HUES64 (cell line): Measurements from ENCODE around the gene HEATR9. TPM values are rescaled to one million over a fixed set of nuclear protein-coding genes. Genes with fewer than 3 reads are reported as not detected.

Experiments used
- H3K27ac ChIP-seq: 2 replicates; pipeline ENCODE4 v1.7.0; 2013; ENCODE audit warnings: low read depth, low read length, inconsistent platforms
- H3K27me3 ChIP-seq: 2 replicates; pipeline ENCODE4 v1.6.1; 2013; ENCODE audit warnings: mild to moderate bottlenecking, low read length; ENCODE audit not compliant: insufficient read depth
- H3K36me3 ChIP-seq: 2 replicates; pipeline ENCODE4 v1.6.1; 2013; ENCODE audit warnings: mild to moderate bottlenecking, low read length; ENCODE audit not compliant: insufficient read depth
- H3K4me1 ChIP-seq: 2 replicates; pipeline ENCODE4 v1.6.1; 2013; ENCODE audit warnings: mild to moderate bottlenecking, low read length, moderate library complexity; ENCODE audit not compliant: insufficient read depth
- H3K4me3 ChIP-seq: 2 replicates; pipeline ENCODE4 v1.5.1; 2013; ENCODE audit warnings: mild to moderate bottlenecking, low read length, moderate library complexity
- H3K9ac ChIP-seq: 2 replicates; pipeline ENCODE4 v1.6.1; 2013; ENCODE audit warnings: mild to moderate bottlenecking, low read depth, low read length
- H3K9me3 ChIP-seq: 2 replicates; pipeline ENCODE4 v1.6.1; 2013; ENCODE audit warnings: low read depth, low read length; ENCODE audit not compliant: insufficient read depth
- WGBS: fragments of 150-250, 120-280 bp; methylation state at CpG from one replicate; pipeline ENCODE4 v1.1.7; 2013; ENCODE audit warnings: missing lambda C conversion rate; 5-methylcytosine and 5-hydroxymethylcytosine counted together
- polyA plus RNA-seq, 2 experiments: library from polyadenylated mRNA; stranded (reverse); fragments of 50-300 nt; gene quantifications; one replicate each; pipeline ENCODE4 v1.2.3, GENCODE V29; 2013

HEATR9 gene, protein sequence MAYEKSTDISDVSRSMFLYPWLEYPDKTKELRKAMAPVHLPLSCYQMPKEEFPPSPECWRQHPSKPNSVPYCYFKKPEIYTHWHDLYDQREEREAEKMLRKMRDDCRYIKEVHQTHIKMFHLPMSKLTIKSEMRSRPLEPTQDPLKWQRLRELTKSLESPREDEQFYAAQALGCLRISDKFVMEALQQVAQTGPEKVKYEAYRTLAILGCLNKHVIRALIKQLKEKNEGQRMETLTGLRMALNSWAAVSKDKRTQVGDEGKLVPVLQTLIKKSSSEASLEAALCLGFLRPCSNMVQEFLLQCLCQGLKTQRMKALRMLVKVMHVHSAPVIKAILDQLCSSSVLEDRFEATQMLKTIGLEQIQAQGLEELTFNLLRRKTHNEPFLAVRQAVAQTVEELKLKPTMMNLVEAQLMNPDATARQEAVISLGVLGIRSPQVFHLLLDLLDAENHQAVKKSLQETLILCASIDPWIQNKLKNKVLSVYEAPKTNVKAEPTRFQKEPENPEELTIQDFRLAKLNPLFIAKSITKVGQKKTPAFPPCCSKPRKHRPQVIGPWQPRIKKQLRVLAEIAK
- polyA plus RNA-seq (2013, experiment 1 of 2): not detected
- not detected for polyA plus RNA-seq (2013, experiment 2 of 2)

DNA sequence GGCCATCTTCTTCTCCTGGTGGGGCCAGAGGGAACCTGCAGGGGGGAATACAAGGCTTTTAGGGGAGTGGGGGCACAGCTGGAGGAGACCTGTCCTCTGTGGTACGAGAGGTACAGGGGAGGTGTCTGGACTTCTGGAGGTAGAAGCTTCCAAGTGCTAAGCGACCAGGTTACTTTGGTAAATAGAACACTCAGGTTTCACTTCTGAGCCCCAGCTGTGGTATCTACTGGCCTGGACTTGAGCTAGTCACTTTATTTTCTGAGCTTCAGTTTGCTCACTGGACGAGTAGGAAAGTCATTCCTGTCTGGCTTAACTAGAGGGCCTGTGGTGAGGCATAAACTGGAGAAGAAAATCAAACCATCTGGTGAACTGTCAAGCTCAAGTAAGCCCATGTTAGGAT lies at the start of gene HEATR9:
Gene HEATR9 (minus strand): TSS at position 155 of the 400 bp plus-strand sequence. CDS start 149 bp downstream, at position 6.
- Histone ChIP-seq H3K27me3 (no peaks in the 10 kb centered on the region), H3K4me1 (peaks cover 3% of the 10 kb centered on the region; the same call in 1 of the 2 replicates), H3K4me3 (no peak within 1 kb of the TSS), H3K27ac (no peak within 1 kb of the TSS), H3K36me3 (no peaks in the 10 kb centered on the region), H3K9ac (no peak within 1 kb of the TSS), H3K9me3 (no peaks in the 10 kb centered on the region)
- WGBS: 88% methylated on average over 3 of the region's 3 CpGs

DNA sequence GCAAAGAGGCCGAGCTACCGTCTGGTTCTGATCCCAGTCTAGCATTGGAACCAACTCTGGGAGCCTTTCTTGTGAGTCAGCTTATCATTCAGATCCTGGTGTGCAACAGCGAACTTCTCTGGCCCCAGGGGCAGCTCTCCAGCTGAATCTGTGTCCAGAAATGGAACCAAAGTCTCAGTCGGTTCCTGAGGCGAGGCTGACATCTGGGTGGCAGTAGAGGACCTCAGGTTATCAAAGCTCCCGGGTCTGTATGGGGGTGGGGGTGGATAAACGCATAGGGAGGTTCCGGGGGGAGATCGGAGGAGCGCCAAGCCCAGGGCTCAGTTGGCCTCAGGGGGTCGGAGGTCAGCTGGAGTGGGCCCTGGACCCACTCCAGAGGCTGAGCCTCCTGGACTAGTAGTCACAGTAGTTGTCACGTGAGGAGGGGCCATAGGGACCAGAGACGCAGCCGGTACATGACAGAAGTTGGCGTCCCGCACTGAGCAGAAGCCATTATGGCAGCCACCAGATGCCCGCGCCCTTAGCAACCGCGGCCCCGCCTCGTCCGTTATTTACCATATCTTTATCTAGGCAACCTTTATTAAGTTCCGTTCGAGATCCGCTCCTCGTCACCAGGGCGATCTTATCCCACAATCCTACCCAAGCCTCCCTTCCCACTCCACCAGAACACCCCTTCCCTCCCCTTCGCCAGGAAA lies 49.0 kb upstream of the HEATR9 start:
- no peak overlapping the region for H3K9ac ChIP-seq
- 97% methylated on average over 29 of the region's 29 CpGs for WGBS
- no peaks in the 10 kb centered on the region for H3K4me1 ChIP-seq
- no peaks in the 10 kb centered on the region for H3K27me3 ChIP-seq
- peaks cover 4% of the 10 kb centered on the region; the same call in 1 of the 2 replicates for H3K36me3 ChIP-seq
- H3K4me3 ChIP-seq: no peak overlapping the region
- H3K27ac ChIP-seq: no peak overlapping the region
- no peaks in the 10 kb centered on the region; the same call in 1 of the 2 replicates for H3K9me3 ChIP-seq

DNA sequence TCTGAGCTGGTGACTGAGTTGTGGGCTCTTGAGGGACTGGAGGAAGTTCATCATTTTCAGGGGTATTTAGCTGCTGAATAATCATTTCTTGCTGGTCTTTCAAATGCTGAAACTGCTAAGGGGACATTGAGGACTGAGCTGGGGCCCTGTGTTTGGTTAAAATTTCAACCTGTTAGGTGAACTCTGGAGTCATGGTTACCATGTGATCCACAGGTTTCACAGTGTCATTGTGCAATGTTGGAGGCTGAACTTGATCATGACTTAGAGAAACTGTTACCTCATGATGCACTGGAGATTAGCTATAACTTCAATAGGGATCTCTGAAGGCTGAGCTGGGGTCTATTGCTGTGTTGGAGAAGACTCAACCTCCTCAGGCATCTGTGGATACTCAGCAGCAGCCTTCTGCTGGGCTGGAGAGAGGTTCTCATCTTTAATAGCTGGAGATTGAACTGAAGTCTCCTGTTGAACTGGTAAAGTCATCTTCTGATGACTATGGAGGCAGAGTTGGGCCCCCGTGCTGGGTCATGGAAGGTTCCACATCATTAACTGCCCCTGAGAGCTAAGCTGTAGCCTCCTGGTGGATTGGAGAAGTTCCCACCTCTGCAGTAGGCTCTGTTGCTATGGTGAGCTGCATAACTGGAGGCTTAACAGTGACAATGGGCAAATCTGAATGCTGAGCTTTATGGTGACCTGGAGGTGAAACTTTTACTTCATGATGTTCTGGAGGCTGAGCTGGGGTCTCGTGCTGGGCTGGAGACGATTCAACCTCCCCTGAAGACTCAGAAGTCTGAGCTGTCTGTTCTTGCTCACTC lies 46.7 kb upstream of the HEATR9 start:
- Histone ChIP-seq H3K4me1 (no peaks in the 10 kb centered on the region), H3K9me3 (peaks cover under 1% of the 10 kb centered on the region; the same call in 1 of the 2 replicates), H3K27me3 (no peaks in the 10 kb centered on the region), H3K4me3 (no peak overlapping the region), H3K27ac (no peak overlapping the region), H3K36me3 (no peaks in the 10 kb centered on the region), H3K9ac (no peak overlapping the region)
- WGBS: 91% methylated on average over 3 of the region's 3 CpGs

DNA sequence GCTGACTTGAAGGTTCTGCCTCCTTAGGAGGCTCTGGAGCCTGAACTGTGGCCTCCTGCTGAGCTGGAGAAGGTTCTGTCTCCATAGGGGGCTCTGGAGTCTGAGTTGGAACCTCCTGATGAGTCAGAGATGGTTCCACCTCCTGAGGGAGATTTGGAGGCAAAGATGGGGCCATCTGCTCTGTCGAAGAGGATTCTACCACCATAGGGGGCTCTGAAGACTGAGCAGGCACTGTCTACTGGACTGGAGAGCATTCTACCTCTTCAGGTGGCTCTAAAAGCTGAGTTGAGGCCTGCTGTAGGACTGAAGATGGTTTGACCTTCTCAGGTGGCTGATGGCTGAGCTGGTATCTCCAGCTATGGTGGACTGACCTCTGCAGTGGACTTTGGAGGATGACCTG lies 45.7 kb upstream of the HEATR9 start:
- Histone ChIP-seq H3K4me1 (no peaks in the 10 kb centered on the region), H3K4me3 (no peak overlapping the region), H3K36me3 (no peaks in the 10 kb centered on the region), H3K27ac (no peak overlapping the region), H3K9me3 (peaks cover 3% of the 10 kb centered on the region), H3K9ac (no peak overlapping the region), H3K27me3 (no peaks in the 10 kb centered on the region)
- WGBS: 92% methylated on average over 1 of the region's 1 CpG

DNA sequence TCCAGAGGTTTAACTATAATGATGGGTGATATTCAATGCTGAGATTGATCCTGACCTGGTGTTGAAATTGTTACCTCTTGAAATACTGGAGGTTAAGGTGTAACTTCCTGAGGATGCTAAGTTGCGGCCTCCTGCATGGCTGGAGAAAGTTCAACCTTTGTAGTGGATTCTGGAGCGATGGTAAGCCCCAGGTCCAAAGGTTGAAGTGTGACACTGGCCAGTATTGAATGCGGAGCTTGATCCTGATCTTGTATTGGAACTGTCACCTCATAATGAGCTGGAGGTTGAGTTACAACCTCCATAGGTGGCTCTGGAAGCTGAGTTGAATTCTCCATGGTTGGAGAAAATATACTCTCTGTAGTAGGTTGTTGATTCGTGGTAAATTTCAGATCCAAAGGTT lies 44.9 kb upstream of the HEATR9 start:
- no peaks in the 10 kb centered on the region for H3K27me3 ChIP-seq
- H3K27ac ChIP-seq: no peak overlapping the region
- peaks cover 3% of the 10 kb centered on the region for H3K9me3 ChIP-seq
- H3K9ac ChIP-seq: no peak overlapping the region
- no peaks in the 10 kb centered on the region for H3K36me3 ChIP-seq
- no peak overlapping the region for H3K4me3 ChIP-seq
- H3K4me1 ChIP-seq: no peaks in the 10 kb centered on the region
- 87% methylated on average over 4 of the region's 4 CpGs for WGBS

DNA sequence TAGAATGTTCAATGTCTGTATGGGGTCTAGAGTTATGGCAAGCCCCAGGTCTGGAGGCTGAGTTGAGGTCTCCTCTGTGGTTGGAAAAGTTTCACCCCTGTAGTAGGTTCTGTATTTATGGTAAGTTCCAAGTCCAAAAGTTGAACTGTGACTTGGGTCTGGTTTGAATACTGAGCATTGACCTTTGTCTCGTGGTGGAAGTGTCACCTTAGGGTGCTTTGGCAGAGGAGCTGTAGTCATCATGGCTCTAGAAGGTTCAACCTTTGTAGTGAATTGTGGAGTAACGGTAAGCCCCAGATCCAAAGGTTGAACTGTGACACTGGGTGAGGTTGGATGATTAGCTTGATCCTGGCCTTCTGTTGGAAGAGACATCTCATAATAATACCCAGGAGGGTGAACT lies 44.3 kb upstream of the HEATR9 start:
- no peaks in the 10 kb centered on the region for H3K36me3 ChIP-seq
- H3K9me3 ChIP-seq: peaks cover 3% of the 10 kb centered on the region
- H3K4me3 ChIP-seq: no peak overlapping the region
- H3K9ac ChIP-seq: no peak overlapping the region
- WGBS: 85% methylated on average over 2 of the region's 2 CpGs
- no peaks in the 10 kb centered on the region for H3K4me1 ChIP-seq
- H3K27me3 ChIP-seq: no peaks in the 10 kb centered on the region
- H3K27ac ChIP-seq: no peak overlapping the region

DNA sequence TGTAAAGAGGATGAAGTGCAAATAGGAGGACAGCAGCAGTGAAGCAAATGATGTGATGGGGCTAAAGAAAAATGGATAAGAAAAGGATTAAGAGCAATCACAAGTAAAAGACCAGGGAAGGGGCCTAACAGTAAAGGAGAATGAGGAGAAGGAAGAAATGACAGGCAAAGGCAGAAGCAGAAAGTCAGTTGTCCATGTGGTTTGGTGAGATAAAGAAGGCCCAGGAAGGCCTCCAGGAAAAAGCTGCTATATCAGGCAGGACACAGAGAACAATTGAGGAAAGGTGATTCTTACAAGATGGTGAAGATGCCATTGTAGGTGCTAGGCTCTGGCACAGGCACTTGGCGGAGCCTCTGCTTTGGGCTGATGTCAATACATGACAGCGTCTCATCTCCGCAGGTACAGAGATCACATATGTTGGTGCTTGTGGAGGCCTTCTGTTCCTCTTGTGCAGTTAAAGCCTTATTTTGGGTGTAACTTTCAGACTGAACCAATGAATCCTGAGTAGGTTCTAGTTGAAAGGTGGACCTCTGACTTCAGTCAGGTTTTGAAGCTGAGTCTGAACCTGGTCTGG lies 43.7 kb upstream of the HEATR9 start:
- Histone ChIP-seq H3K9me3 (peaks cover 3% of the 10 kb centered on the region), H3K4me3 (no peak overlapping the region), H3K36me3 (no peaks in the 10 kb centered on the region), H3K27me3 (no peaks in the 10 kb centered on the region), H3K9ac (no peak overlapping the region), H3K4me1 (no peaks in the 10 kb centered on the region), H3K27ac (no peak overlapping the region)
- WGBS: 96% methylated on average over 3 of the region's 3 CpGs

DNA sequence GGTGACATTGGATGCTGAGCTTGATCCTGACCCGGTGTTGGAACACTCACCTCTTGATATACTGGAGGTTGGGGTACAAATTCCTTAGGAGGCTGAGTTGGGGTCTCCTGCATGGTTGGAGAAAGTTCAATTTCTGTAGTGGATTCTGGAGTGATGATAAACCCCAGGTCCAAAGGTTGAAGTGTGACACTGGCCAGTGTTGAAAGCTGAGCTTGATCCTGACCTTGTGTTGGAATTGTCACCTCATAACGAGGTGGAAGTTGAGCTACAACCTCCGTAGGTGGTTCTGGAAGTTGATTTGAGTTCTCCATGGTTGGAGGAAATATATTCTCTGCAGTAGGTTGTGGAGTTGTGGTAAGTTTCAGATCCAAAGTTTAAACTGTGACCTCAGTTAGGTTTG lies 40.7 kb upstream of the HEATR9 start:
- WGBS: 90% methylated on average over 3 of the region's 3 CpGs

DNA sequence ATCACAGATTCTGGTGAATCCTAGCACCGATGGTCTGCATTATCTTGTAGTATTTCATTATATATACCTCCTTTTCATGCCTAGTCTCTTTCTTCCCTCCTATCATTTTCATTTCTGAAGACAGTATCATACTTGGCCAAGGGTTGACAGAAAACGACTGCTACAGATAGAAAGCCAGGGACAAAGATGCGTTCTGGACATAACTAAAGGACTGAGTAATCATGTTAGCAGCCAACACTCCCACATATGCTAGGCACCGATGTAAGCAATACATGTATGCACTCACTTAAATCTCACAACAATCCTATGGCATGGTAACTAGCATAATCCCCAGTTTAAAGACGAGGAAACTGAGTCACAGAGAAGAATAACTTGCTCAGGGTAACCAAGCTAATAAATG lies 39.0 kb upstream of the HEATR9 start:
- Histone ChIP-seq H3K36me3 (no peaks in the 10 kb centered on the region), H3K4me3 (no peak overlapping the region), H3K27me3 (no peaks in the 10 kb centered on the region), H3K9me3 (peaks cover 3% of the 10 kb centered on the region; the same call in 1 of the 2 replicates), H3K4me1 (no peaks in the 10 kb centered on the region), H3K27ac (no peak overlapping the region), H3K9ac (no peak overlapping the region)
- 91% methylated on average over 5 of the region's 5 CpGs for WGBS

More for the DNA sequence above, 40.7 kb upstream of the HEATR9 start:
- Histone ChIP-seq H3K9ac (no peak overlapping the region), H3K27ac (no peak overlapping the region), H3K27me3 (no peaks in the 10 kb centered on the region), H3K4me3 (no peak overlapping the region), H3K36me3 (no peaks in the 10 kb centered on the region), H3K4me1 (no peaks in the 10 kb centered on the region), H3K9me3 (peaks cover 3% of the 10 kb centered on the region; the same call in 1 of the 2 replicates)

DNA sequence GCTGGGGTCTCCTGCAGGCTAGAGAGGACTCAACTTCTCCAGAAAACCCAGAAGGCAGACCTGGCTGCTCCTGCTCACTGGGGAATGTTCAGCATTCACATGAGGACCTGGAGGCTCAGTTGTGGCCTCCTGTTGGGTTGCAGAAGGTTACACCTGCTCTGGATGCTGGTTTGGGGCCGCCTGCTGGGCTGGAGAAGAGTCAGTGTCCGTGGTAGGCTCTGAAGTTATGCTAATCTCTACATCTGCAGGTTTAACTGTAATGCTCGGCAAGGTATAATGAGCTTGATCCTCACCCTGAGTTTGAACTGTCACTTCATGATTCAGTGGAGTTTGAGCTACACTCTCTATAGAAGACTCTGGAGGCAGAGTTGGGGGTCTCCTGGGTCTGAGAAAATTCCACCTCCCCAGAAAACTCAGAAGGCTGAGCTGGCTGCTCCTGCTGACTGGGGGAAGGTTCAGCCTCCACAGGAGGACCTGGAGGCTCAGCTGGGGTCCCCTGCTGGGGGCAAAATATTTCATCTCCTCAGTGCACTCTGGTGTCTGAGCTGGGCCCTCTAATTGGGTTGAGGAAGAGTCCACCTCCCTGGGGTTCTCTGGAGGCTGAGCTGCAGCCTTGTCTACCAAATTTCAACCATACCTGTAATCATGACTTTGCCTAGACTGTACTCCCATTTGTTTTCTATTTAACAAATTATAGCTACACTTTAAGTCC lies 38.4 kb upstream of the HEATR9 start:
- no peak overlapping the region for H3K27ac ChIP-seq
- 70% methylated on average over 3 of the region's 3 CpGs for WGBS
- H3K27me3 ChIP-seq: no peaks in the 10 kb centered on the region
- H3K9ac ChIP-seq: no peak overlapping the region
- H3K9me3 ChIP-seq: peaks cover 3% of the 10 kb centered on the region; the same call in 1 of the 2 replicates
- no peaks in the 10 kb centered on the region for H3K36me3 ChIP-seq
- H3K4me3 ChIP-seq: no peak overlapping the region
- H3K4me1 ChIP-seq: no peaks in the 10 kb centered on the region
